ENCODE results near the gene LCN10.

DNA sequence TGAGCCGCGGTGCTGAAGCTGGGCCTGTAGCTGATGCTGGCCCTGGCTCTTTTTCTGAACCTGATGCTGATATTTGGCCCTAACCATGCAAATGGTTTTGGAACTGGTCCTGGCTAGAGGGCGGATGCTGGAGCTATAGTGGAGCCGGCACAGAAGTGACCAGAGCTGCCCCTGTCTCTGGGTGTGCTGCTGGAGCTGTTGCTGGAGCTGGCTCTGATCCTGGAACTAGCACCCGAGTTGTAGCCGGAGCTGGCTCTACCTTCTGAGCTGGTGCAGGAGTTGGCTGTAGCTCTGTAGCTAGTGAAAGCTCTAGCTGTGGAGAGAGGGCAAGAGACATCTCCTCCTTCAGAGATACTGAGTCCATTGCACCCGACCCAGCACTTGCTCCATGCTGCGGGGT, 12.8 kb downstream of the LCN10 start:
- TF ChIP-seq ASH2L (IDR thresholded peaks at IDR 0.05; ENCODE audit: insufficient read length, low read depth, low read length) = no peak
- TF ChIP-seq PHF21A (CRISPR knock-in tag; IDR thresholded peaks at IDR 0.05) = no peak
- no peak for TF ChIP-seq CEBPB (IDR thresholded peaks at IDR 0.05; ENCODE audit: borderline replicate concordance, low read depth, low read length)
- no peak for TF ChIP-seq ZZZ3 (CRISPR knock-in tag; IDR thresholded peaks at IDR 0.05; ENCODE audit: borderline replicate concordance)
